Fibroblast of skin of back (primary cell): Measurements from ENCODE around the gene TOR1B.

Experiments used
- DNase-seq: peaks from one replicate; pipeline ENCODE4 v3.0.0-alpha.2; 2013

The TOR1B gene

DNA sequence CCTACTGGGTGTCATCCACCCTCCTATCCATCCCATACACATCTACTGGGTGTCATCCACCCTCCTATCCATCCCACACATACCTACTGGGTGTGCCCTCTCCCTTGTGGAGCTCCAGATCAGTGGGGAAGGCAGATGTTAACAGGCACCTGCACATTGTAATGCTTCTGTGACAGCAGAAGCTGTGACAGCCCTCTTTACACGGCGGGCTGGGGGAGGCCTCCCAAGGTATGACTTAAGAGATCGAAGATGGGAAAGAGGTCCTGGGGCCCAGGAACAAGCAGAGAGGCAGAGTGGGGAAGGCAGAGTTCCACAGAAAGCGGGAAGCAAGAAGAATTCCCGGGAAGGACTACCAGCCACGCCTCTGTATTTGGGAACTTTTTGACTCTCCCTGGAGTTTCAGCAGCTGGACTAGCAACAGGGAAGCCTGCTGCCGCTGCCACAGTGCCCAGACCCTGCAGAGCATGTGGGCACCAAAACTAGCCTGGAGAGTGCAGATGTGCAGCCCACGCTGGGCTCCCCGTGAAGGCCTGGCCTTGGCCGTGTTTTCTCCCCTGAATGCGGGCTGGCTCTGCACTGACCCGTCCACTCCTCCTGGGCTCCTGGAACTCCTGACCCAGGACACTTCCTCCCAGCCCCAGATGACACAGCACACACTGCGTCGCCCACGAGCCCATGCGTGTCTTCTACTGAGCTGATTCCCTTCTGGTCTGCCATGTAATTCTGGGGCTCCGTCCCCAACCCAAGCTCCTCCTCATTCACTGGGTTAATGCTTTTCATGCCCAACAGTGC is 11.6 kb downstream of the TOR1B start:
- no peak for DNase-seq

GRCh38 chr9:129815278-129815677 is 12.3 kb downstream of the TOR1B start:
- DNase-seq = no peak

DNA sequence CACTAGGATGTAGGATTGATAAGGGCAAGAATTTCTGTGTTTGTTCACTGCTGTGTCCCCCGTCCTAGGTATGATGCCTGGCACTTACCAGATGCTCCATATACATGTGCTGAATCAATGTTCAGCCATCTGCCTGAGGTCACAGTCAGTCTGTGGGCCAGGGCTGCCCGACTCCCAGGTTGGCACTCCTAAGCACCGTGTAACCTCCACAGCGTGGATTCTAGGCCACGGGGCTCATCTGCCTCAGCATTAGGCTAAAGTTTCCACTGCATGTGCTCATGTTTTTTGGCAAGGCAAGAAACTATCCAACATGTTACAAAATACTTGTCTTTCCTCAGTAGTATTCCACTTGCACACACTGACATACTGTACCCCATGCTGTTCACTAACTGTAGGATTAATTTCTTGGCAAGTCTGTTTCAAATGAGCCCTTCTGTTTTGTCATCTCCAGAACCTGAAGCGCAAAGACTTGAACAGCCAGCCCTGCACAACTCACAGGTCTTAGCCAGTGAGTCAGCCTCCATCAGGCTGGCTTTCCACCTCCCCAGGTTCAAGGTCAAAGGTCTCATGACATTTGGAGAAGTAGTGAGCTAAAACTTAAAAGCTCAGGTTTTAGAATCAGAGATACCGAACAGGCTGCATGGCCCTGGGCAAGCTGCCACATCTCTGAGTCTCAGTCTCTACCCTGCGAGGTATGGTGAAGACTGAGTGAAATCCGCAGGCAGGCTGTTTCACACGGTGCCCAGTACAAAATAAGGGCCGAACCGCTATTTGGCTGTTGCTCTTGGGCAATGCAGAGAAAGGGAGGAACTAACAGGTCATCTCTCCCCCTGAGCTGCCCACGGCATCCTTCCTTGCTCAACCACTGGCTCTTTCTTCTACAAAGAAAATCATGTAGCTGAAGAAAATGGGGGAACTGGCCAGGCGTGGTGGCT is 13.8 kb downstream of the TOR1B start:
- DNase-seq = no peak

DNA sequence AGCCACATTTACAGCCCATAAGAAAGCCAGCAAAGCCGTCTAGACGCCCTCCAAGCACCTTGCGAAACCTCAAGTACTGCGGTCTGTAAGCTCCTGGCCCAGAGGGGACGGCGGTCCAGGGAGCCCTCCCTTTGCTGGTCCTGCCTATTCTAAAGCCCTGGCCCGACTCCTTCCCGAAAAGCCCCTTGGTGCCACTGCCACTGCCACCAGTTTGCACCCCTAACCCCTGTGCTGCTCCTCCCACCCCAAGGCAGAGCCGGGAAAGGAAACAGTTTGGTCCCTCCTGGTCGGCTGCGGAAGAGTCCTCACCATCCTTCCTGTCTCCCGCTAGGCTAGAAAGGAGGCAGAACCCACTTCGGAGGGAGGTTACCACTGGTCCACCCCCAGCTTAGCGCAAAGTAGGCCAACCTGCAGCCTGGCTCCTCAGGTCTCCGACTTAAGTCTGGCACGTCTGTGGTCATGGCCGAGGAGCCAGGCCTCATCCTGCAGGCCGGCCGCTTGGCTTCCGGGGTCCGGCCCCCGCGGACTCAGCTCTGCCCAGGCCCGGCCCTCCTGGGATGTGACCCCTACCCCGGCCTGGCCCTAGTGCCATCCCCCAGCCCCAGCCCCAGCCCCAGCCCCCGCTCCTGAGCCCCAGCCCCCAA is 20.0 kb downstream of the TOR1B start:
- peak; percentile 31 for DNase-seq

DNA sequence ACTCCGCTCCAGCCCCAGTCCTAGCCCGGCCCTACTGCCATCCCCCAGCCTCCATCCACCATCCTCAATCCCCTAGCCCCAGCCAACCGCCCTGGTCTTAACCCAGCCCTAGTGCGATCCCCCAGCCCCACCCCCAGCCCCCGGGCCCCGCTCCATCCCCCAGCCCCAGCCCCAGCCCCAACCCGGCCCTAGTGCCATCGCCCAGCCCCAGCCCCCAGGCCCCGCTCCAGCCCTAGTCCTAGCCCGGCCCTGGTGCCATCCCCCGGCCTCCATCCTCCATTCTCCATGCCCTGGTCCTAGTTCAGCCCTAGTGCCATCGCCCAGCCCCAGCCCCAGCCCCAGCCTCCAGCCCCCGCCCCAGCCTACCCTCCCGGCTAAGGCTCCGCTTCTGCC is 20.6 kb downstream of the TOR1B start:
- DNase-seq = no peak

DNA sequence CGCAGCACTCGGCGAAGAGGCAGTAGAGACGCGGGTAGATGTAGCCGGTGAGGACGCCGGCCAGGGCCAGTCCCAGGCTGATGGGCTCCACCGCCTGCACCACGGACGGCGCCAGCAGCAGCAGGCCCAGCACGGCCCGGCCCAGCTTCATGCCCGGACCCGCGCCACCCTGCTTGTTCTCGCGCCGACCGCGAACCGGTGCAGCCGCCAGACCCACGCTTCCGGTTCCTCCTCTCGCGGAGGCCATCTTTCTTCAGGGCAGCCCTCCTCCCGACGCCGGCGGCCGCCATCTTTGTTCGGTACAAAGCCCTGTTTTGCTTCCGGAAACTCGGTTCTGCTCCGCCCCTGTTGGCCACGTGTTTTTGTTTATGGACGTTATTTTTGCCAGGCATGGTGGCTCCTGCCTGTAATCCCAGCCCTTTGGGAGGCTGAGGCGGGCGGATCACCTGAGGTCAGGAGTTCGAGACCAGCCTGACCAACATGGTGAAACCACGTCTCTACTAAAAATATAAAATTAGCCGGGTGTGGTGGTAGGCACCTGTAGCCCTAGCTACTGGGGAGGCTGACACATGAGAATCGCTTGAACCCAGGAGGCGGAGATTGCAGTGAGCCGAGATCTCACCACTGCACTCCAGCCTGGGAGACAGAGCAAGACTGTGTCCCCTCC is 21.1 kb downstream of the TOR1B start, which contains the start of gene TOR1A:
Gene TOR1A (minus strand): TSS at position 202 of the 667 bp plus-strand sequence. CDS start 51 bp downstream, at position 151.
- DNase-seq = peak; percentile 92

- no peak for DNase-seq
Observed at GRCh38 chr9:129826344-129826743, 23.4 kb downstream of the TOR1B start.

- no peak for DNase-seq
Observed at GRCh38 chr9:129826759-129827158, 23.8 kb downstream of the TOR1B start.

DNA sequence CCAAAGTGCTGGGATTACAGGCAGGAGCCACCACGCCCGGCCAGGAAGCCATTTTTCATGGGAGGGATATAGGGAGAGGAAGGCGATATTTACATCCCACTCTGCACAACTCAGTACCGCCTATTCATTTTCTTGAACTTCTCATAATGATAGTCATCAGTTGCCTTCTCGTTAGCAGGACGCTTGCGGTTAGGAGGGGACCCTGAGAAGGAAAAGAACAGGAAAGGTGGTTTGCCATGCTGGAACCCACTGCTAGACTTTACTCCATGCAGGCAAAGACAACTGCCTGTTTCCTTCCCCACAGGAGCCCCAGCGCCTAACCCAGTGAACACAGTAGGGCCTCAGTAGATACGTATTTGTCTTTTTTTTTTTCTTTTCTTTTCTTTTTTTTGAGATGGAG is 25.1 kb downstream of the TOR1B start:
- DNase-seq = no peak

DNA sequence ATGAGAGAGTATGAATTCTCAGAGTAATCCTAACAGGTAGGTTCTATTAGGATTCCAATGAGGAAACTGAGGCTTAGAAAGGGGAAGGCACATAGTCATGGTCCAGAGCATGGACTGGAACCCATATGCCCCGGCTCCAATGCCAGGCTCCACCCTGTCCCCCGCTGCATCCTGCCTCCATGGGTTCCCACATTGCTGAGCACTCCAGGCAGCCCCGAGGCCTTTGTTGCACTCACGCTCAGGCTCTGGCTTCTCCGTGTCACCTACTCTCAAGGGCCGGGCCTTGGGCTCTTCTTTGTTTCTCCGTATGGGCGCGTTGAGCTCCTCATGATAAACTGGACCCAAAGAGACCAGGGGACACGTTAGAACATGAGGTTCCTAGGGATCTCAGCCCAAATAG is 26.0 kb downstream of the TOR1B start:
- no peak for DNase-seq

GRCh38 chr9:129832982-129833381 is 30.0 kb downstream of the TOR1B start:
- DNase-seq = no peak

GRCh38 chr9:129834489-129835127 is 31.6 kb downstream of the TOR1B start:
- DNase-seq = no peak

GRCh38 chr9:129835128-129835859 is 32.3 kb downstream of the TOR1B start, which contains the start of the genes C9orf78 and USP20:
Gene C9orf78, minus strand, starts transcription at chr9:129835275. Its CDS starts 54 bp downstream, at chr9:129835221.
Gene USP20, plus strand, starts transcription at chr9:129835458. Its CDS starts 17,098 bp downstream, at chr9:129852556.
- DNase-seq = peak; percentile 92

DNA sequence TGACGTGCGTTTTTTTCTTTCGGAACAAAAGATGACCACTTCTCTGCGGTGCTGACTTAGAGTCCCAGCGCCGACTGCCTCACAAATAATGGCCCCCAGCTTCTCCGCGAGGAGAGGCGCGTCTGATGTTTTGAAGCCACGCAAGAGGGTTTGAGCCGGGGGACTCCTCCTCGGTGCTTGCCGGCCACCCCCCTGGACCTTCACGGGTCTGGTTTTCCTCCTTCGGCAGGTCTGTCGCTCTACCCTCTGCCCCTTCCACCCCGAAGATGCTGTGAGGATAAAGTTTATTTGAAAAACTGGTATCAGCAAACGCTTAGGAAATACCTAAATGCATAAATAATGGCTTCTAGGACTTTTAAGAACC is 32.9 kb downstream of the TOR1B start:
- DNase-seq = no peak

DNA sequence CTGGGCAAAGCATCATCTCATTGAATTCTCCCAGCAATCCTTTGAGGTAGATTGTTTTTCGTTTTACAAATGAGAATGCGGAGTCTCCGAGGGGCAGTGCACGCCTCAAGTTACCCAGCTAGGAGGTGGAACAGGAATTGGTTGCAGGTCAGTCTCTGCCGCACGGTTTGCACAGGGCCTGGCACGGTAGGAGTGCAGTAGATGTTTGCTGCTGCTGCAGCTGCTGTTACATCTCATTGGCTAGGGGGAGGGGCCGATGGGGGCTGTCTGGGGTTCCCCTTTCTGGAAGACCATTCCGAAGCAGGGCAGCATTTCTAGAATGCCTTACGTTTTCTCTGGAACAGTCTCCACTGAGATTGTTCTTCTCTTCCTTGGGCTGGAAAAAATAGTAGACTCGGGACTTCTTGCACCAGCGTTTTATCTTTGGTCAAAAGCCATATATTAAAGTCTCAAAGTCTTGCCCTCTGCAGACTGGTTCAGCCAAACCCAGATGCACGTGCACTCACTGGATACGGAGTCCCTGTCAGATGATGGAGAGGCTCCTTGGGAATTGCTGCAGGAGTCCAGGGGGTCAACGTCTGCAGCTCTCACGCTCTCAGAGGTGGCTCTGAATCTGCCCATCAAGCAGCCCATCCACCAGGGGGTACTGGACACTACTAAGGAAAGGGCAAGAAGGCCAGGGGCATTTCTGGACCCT is 33.5 kb downstream of the TOR1B start:
- no peak for DNase-seq

DNA sequence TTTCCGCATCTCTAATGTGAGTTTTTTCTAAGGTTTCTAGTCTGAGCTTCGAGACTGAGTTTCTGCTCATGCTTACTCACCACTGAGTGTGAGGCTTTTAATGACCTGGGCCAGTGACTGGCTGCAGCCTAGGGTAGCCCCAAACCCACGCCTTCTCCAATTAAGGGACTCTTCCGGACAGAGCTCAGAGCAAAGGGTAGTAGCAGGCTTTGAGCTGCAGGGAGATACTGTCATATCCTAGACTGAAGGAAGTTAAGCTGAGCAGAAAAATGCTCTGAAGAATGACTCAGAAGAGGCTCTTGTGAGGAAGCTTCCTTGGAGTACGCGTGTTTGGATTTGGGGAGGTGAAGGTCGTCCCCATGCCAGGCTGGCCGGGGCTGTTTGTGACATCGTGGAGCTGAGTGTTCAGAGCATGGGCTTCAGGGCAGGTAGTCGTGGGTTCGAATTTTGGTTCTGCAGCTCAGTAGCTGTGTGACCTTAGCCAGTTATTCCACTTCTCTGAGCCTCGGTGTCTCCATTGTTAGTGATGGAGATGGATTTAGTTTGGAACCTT is 35.8 kb downstream of the TOR1B start:
- peak; percentile 76 for DNase-seq

- DNase-seq = no peak
Observed at GRCh38 chr9:129839324-129840023, 36.5 kb downstream of the TOR1B start.

GRCh38 chr9:129840034-129840433 is 37.0 kb downstream of the TOR1B start:
- no peak for DNase-seq

DNA sequence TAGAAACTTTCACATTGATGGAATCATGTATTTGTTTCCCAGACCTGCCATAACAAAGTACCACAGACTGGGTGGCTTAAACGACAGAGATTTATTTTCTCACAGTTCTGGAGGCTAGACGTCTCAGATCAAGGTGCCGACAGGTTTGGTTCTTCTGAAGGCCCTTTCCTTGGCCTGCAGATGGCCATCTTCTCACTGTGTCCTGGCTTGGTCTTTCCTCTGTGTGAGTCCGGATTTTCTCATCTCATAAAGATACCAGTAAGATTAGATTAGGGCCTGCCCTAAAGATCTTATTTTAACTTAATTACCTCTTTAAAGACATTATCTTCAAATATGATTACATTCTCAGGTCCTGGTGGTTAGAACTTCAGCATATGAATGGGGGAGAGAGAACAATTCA is 38.1 kb downstream of the TOR1B start:
- DNase-seq = no peak
